WTC11 (cell line): ENCODE results near the gene CERS4. TPM values are rescaled to one million over a fixed set of nuclear protein-coding genes. Genes with fewer than 3 reads are reported as not detected.

Experiments
- ATAC-seq: fragments of 200-7000 bp; cut with Tn5 transposase; 2 replicates; pipeline ENCODE4 v1.10.0; 2021; ENCODE audit warnings: mild to moderate bottlenecking, moderate library complexity
- CTCF ChIA-PET: fragments of 300-600 bp; sonication (Branson Sonifier 250); formaldehyde crosslinking; loops from one replicate; lab custom pipeline; 2021; ENCODE audit warnings: antibody characterized with exemption; lab: Charles Lee
- POLR2A ChIA-PET: fragments of 350-600 bp; sonication (Branson Sonifier 250); formaldehyde crosslinking; loops from one replicate; lab custom pipeline; 2021; ENCODE audit warnings: antibody characterized with exemption; lab: Charles Lee
- DNase-seq: peaks from one replicate; pipeline ENCODE4 v3.0.0; 2021; ENCODE audit warnings: low spot score
- H3K27ac Mint-ChIP-seq: 2 replicates; pipeline ENCODE4 v1.8.0; 2021; ENCODE audit warnings: mixed read lengths
- H3K27me3 Mint-ChIP-seq: 2 replicates; pipeline ENCODE4 v1.8.0; 2021; ENCODE audit warnings: low read depth, mild to moderate bottlenecking, moderate library complexity, mixed read lengths
- H3K36me3 Mint-ChIP-seq: 2 replicates; pipeline ENCODE4 v1.8.0; 2021; ENCODE audit warnings: mixed read lengths
- H3K4me1 Mint-ChIP-seq: 2 replicates; pipeline ENCODE4 v1.8.0; 2022; ENCODE audit warnings: mixed read lengths
- H3K4me3 Mint-ChIP-seq: 2 replicates; pipeline ENCODE4 v1.8.0; 2021; ENCODE audit warnings: mild to moderate bottlenecking, moderate library complexity, mixed read lengths
- H3K9me3 Mint-ChIP-seq: 2 replicates; pipeline ENCODE4 v1.8.0; 2021; ENCODE audit warnings: mixed read lengths
- FOXJ3 ChIP-seq: sonication (generic); formaldehyde crosslinking; IDR thresholded peaks from 2 replicates; pipeline ENCODE4 v1.9.0; 2021; ENCODE audit warnings: missing genetic modification reagents, mild to moderate bottlenecking, borderline replicate concordance
- KAT7 ChIP-seq: sonication (generic); formaldehyde crosslinking; IDR thresholded peaks from 2 replicates; pipeline ENCODE4 v1.8.1; 2023; ENCODE audit warnings: missing genetic modification reagents, mild to moderate bottlenecking, borderline replicate concordance
- NFATC4 ChIP-seq: fragments of 250-450 bp; sonication (Bioruptor Pico); IDR thresholded peaks from 2 replicates; pipeline ENCODE4 v1.9.0; 2021; ENCODE audit warnings: mild to moderate bottlenecking
- NR1H2 ChIP-seq: sonication (generic); formaldehyde crosslinking; IDR thresholded peaks from 2 replicates; pipeline ENCODE4 v1.9.0; 2021; ENCODE audit warnings: mild to moderate bottlenecking, moderate library complexity, missing genetic modification reagents
- NR3C1 ChIP-seq: sonication (generic); formaldehyde crosslinking; conservative IDR thresholded peaks from 2 replicates; pipeline ENCODE4 v1.8.1; 2023; ENCODE audit warnings: low read depth, mild to moderate bottlenecking, missing genetic modification reagents
- TCF7 ChIP-seq: sonication (generic); formaldehyde crosslinking; IDR thresholded peaks from 2 replicates; pipeline ENCODE4 v1.8.0; 2022; ENCODE audit warnings: mild to moderate bottlenecking, low read depth, missing genetic modification reagents, moderate library complexity
- ZBTB21 ChIP-seq: sonication (generic); formaldehyde crosslinking; IDR thresholded peaks from 2 replicates; pipeline ENCODE4 v1.8.1; 2023; ENCODE audit warnings: mild to moderate bottlenecking, missing genetic modification reagents, borderline replicate concordance
- ZNF219 ChIP-seq: sonication (generic); formaldehyde crosslinking; IDR thresholded peaks from 2 replicates; pipeline ENCODE4 v1.8.0; 2023; ENCODE audit warnings: missing genetic modification reagents, mild to moderate bottlenecking, borderline replicate concordance
- ZNF671 ChIP-seq: fragments of 250-450 bp; sonication (Bioruptor Pico); IDR thresholded peaks from 2 replicates; pipeline ENCODE4 v1.8.0; 2021; ENCODE audit warnings: mild to moderate bottlenecking
- total RNA-seq: library from RNA; stranded (reverse); gene quantifications from 3 replicates; pipeline ENCODE4 v1.2.3, GENCODE V29; 2021
- TF ChIP-seq, protein P1 (sequence below): fragments of 250-450 bp; sonication (Bioruptor Pico); IDR thresholded peaks from 2 replicates; pipeline ENCODE4 v1.9.0; 2021; ENCODE audit warnings: mild to moderate bottlenecking
- TF ChIP-seq, protein P2 (sequence below): sonication (generic); formaldehyde crosslinking; IDR thresholded peaks from 2 replicates; pipeline ENCODE4 v1.8.0; 2023; ENCODE audit warnings: missing genetic modification reagents
- TF ChIP-seq, protein P3 (sequence below): sonication (generic); formaldehyde crosslinking; IDR thresholded peaks from 2 replicates; pipeline ENCODE4 v1.8.1; 2022; ENCODE audit warnings: low read depth, mild to moderate bottlenecking, moderate library complexity, missing genetic modification reagents, borderline replicate concordance
- TF ChIP-seq, protein P4 (sequence below): fragments of 250-450 bp; sonication (Bioruptor Pico); IDR thresholded peaks from 2 replicates; pipeline ENCODE4 v1.8.0; 2021; ENCODE audit warnings: mild to moderate bottlenecking
- TF ChIP-seq, protein P5 (sequence below): fragments of 250-450 bp; sonication (Bioruptor Pico); conservative IDR thresholded peaks from 2 replicates; pipeline ENCODE4 v1.9.0; 2021; ENCODE audit warnings: mild to moderate bottlenecking
- TF ChIP-seq, protein P6 (sequence below): fragments of 250-450 bp; sonication (Bioruptor Pico); IDR thresholded peaks from 2 replicates; pipeline ENCODE4 v1.9.0; 2021; ENCODE audit warnings: mild to moderate bottlenecking, borderline replicate concordance
- TF ChIP-seq, protein P7 (sequence below): sonication (generic); formaldehyde crosslinking; IDR thresholded peaks from 2 replicates; pipeline ENCODE4 v1.8.0; 2022; ENCODE audit warnings: mild to moderate bottlenecking, missing genetic modification reagents

Gene CERS4
- total RNA-seq, 1 experiment from 2014 or later: 116 TPM

DNA sequence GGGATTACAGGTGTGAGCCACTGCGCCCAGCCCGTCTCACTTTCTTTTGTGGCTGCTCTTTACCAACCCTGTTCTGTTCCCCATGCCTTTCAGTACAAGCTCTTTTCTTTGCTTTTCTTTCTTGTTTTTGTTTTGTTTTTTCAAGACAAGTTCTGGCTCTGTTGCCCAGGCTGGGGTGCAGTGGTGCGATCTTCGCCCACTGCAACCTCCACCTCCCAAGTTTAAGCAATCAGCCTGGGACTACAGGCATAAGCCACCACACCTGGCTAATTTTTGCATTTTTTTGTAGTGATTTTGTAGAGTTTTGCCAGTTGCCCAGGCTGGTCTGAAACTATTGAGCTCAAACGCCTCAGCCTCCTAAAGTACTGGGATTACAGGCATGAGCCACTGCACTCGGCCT, 3.7 kb downstream of the CERS4 start:
- H3K4me1 Mint-ChIP-seq: peaks cover 46% of the 10 kb centered on the region
- peak overlapping the region; percentile 41 for H3K4me3 Mint-ChIP-seq
- peaks cover 29% of the 10 kb centered on the region for H3K36me3 Mint-ChIP-seq
- TF ChIP-seq, protein P1, sequence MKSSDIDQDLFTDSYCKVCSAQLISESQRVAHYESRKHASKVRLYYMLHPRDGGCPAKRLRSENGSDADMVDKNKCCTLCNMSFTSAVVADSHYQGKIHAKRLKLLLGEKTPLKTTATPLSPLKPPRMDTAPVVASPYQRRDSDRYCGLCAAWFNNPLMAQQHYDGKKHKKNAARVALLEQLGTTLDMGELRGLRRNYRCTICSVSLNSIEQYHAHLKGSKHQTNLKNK (CRISPR knock-in tag): no peak
- TF ChIP-seq, protein P2, sequence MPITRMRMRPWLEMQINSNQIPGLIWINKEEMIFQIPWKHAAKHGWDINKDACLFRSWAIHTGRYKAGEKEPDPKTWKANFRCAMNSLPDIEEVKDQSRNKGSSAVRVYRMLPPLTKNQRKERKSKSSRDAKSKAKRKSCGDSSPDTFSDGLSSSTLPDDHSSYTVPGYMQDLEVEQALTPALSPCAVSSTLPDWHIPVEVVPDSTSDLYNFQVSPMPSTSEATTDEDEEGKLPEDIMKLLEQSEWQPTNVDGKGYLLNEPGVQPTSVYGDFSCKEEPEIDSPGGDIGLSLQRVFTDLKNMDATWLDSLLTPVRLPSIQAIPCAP (CRISPR knock-in tag): no peak
- TF ChIP-seq ZBTB21 (no peak), ZNF671 (CRISPR knock-in tag) (no peak), KAT7 (no peak), NFATC4 (no peak), NR1H2 (CRISPR knock-in tag) (no peak), FOXJ3 (CRISPR knock-in tag) (no peak)
- TF ChIP-seq, protein P3, sequence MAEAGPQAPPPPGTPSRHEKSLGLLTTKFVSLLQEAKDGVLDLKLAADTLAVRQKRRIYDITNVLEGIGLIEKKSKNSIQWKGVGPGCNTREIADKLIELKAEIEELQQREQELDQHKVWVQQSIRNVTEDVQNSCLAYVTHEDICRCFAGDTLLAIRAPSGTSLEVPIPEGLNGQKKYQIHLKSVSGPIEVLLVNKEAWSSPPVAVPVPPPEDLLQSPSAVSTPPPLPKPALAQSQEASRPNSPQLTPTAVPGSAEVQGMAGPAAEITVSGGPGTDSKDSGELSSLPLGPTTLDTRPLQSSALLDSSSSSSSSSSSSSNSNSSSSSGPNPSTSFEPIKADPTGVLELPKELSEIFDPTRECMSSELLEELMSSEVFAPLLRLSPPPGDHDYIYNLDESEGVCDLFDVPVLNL (CRISPR knock-in tag): no peak
- TF ChIP-seq, protein P4, sequence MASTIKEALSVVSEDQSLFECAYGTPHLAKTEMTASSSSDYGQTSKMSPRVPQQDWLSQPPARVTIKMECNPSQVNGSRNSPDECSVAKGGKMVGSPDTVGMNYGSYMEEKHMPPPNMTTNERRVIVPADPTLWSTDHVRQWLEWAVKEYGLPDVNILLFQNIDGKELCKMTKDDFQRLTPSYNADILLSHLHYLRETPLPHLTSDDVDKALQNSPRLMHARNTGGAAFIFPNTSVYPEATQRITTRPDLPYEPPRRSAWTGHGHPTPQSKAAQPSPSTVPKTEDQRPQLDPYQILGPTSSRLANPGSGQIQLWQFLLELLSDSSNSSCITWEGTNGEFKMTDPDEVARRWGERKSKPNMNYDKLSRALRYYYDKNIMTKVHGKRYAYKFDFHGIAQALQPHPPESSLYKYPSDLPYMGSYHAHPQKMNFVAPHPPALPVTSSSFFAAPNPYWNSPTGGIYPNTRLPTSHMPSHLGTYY (CRISPR knock-in tag): no peak
- no peaks in the 10 kb centered on the region for H3K27me3 Mint-ChIP-seq
- DNase-seq: no peak
- H3K27ac Mint-ChIP-seq: peak overlapping the region; percentile 91
- H3K9me3 Mint-ChIP-seq: no peaks in the 10 kb centered on the region
- CTCF ChIA-PET: interaction anchor here (0.8 kb wide), 1 partner anchor 41 kb away, joined by 3 read pairs; no protein-coding TSS in a partner anchor
- no peak for ATAC-seq
- POLR2A ChIA-PET: no interaction called here

DNA sequence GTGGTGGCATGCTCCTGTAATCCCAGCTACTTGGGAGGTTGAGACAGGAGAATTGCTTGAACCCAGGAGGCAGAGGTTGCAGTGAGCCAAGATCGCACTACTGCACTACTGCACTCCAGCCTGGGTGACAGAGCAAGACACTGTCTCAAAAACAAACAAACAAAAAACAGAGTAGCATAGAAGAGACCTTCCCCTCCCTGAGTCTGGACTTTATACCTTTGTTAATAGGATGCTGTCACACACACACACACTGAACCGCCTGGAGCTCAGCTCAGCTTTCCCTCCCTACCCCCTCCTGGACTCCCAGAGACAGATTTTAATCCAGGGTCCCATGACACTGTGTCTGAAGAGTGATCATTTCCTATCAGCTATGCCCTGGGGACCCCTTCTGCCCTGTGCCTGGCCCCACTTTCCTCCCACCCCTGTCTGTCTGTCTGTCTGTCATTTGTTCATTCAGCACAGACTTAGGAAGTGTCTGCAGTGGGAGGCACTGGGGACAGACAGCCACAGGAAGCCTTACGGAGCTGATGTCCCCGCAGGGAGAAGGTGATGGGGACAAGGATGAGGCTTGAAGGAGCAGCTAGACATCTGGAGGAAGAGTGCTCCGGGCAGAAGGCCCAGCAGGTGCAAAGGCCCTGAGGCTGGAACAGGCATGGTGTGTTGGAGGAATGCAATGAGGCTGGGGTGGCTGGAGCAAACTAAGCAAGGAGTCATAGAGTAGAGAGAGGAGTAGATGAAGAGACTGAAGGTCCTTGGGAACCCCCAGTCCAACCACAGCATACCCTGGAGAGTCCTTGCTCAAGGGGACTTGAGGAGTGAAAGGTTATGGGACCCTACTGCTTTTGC, 4.9 kb downstream of the CERS4 start:
- Mint-ChIP-seq H3K4me3 (no peak overlapping the region), H3K9me3 (no peaks in the 10 kb centered on the region), H3K36me3 (peaks cover 29% of the 10 kb centered on the region), H3K4me1 (peaks cover 39% of the 10 kb centered on the region), H3K27ac (peak overlapping the region; percentile 84), H3K27me3 (no peaks in the 10 kb centered on the region)
- ChIA-PET POLR2A (no interaction called here), CTCF (interaction anchor here (0.5 to 1.5 kb wide), 2 partner anchors 19 to 211 kb away, joined by 3 read pairs; no protein-coding TSS in a partner anchor)
- DNase-seq (no peak), ATAC-seq (no peak)
- no peak for TF ChIP-seq NR3C1 (CRISPR knock-in tag)
- TF ChIP-seq ZNF219 (CRISPR knock-in tag): no peak
- TF ChIP-seq TCF7 (CRISPR knock-in tag): no peak
- TF ChIP-seq, protein P5, sequence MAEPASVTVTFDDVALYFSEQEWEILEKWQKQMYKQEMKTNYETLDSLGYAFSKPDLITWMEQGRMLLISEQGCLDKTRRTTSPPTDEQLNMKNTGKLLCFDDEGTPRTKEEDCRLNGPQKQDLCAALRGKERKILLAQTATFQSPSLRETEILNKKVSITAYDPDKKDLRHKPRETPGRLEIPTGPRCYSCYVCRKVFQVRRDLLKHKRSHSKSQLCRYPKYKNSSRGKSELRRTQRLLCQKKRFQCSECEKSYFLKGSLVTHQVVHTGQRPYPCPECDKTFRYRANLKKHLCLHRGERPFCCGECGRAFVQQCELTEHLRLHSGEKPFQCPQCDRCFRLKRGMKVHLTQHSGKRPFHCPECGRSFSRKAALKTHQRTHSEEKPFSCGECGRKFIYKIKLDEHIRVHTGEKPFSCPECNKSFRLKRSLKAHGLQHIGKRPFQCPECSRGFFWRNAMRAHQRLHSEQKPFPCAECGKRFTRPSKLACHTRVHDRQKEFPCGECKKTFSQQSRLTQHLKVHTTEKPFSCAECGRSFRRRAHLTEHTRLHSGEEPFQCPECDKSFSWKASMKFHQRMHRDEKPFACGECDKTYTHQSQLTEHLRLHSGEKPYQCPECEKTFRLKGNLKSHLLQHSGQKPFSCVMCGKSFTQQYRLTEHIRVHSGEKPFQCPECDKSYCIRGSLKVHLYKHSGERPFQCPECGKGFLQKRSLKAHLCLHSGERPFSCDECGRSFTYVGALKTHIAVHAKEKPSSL (CRISPR knock-in tag): no peak
- TF ChIP-seq, protein P6, sequence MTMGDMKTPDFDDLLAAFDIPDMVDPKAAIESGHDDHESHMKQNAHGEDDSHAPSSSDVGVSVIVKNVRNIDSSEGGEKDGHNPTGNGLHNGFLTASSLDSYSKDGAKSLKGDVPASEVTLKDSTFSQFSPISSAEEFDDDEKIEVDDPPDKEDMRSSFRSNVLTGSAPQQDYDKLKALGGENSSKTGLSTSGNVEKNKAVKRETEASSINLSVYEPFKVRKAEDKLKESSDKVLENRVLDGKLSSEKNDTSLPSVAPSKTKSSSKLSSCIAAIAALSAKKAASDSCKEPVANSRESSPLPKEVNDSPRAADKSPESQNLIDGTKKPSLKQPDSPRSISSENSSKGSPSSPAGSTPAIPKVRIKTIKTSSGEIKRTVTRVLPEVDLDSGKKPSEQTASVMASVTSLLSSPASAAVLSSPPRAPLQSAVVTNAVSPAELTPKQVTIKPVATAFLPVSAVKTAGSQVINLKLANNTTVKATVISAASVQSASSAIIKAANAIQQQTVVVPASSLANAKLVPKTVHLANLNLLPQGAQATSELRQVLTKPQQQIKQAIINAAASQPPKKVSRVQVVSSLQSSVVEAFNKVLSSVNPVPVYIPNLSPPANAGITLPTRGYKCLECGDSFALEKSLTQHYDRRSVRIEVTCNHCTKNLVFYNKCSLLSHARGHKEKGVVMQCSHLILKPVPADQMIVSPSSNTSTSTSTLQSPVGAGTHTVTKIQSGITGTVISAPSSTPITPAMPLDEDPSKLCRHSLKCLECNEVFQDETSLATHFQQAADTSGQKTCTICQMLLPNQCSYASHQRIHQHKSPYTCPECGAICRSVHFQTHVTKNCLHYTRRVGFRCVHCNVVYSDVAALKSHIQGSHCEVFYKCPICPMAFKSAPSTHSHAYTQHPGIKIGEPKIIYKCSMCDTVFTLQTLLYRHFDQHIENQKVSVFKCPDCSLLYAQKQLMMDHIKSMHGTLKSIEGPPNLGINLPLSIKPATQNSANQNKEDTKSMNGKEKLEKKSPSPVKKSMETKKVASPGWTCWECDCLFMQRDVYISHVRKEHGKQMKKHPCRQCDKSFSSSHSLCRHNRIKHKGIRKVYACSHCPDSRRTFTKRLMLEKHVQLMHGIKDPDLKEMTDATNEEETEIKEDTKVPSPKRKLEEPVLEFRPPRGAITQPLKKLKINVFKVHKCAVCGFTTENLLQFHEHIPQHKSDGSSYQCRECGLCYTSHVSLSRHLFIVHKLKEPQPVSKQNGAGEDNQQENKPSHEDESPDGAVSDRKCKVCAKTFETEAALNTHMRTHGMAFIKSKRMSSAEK (CRISPR knock-in tag): no peak
- TF ChIP-seq, protein P4 (CRISPR knock-in tag): no peak
- TF ChIP-seq, protein P7, sequence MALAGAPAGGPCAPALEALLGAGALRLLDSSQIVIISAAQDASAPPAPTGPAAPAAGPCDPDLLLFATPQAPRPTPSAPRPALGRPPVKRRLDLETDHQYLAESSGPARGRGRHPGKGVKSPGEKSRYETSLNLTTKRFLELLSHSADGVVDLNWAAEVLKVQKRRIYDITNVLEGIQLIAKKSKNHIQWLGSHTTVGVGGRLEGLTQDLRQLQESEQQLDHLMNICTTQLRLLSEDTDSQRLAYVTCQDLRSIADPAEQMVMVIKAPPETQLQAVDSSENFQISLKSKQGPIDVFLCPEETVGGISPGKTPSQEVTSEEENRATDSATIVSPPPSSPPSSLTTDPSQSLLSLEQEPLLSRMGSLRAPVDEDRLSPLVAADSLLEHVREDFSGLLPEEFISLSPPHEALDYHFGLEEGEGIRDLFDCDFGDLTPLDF: no peak
